Subcutaneous abdominal adipose tissue (tissue), 5 donors: Measurements from ENCODE around the gene MAF.

Experiments used
- H3K27ac ChIP-seq: one replicate; pipeline ENCODE4 v1.7.0; 2013; ENCODE audit warnings: low read depth, mild to moderate bottlenecking, inconsistent platforms, low read length, moderate library complexity
- H3K27me3 ChIP-seq, 5 donors: one replicate each; pipeline ENCODE4 v1.7.0; 2013; ENCODE audit warnings: low read length in 5 of 5, inconsistent platforms in 1 of 5; ENCODE audit not compliant: control insufficient read depth in 5 of 5, insufficient read depth in 4 of 5
- H3K36me3 ChIP-seq, 5 donors: one replicate each; pipeline ENCODE4 v1.7.0; 2013; ENCODE audit warnings: low read length in 5 of 5; ENCODE audit not compliant: control insufficient read depth in 5 of 5, insufficient read depth in 5 of 5
- H3K4me1 ChIP-seq, 5 donors: one replicate each; pipeline ENCODE4 v1.7.0; 2013; ENCODE audit warnings: low read length in 5 of 5, mild to moderate bottlenecking in 3 of 5, moderate library complexity in 1 of 5; ENCODE audit not compliant: control insufficient read depth in 5 of 5, insufficient read depth in 5 of 5
- H3K4me3 ChIP-seq, 5 donors: one replicate each; pipeline ENCODE4 v1.7.0; 2013; ENCODE audit warnings: low read length in 5 of 5, low read depth in 1 of 5
- H3K9ac ChIP-seq, 5 donors: one replicate each; pipeline ENCODE4 v1.7.0; 2013; ENCODE audit warnings: low read length in 5 of 5, mild to moderate bottlenecking in 4 of 5, moderate library complexity in 3 of 5
- H3K9me3 ChIP-seq, 5 donors: one replicate each; pipeline ENCODE4 v1.7.0; 2013; ENCODE audit warnings: low read length in 5 of 5; ENCODE audit not compliant: control insufficient read depth in 5 of 5
- donor health status: healthy.
- donor health status: healthy.
- donor health status: healthy.
- donor health status: healthy.
- donor health status: healthy.

The MAF gene

DNA sequence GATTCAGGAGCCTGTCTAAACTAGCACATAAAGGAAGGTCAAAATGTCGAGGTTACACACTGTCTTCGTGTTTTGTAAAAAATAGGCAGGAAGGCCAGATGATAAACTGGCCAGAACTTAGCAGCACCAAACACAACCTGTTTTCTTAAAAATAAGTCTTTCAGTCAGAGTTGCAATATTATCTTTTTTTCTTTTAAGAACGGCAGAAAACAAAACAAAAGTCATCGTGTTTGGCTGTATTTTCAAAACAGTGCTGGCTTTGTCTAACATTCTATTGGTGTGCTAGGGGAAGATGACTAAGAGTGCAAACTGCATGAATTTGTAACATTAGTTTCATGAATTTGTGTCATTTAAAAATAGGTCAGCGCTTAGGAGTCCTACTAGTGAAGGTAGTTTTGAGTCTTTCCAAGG is 5.3 kb downstream of the MAF start:
- peak overlapping the region; percentile 9 to 82 (median 71) for H3K9ac ChIP-seq
- H3K27me3 ChIP-seq = no peaks in the 10 kb centered on the region
- H3K4me1 ChIP-seq = peaks cover 0 to 63% (median 58%) of the 10 kb centered on the region in 5 donors
- peak overlapping the region; percentile 81 for H3K27ac ChIP-seq
- H3K9me3 ChIP-seq = no peaks in the 10 kb centered on the region
- peak overlapping the region; percentile 84 to 99 (median 96) for H3K4me3 ChIP-seq
- no peaks in the 10 kb centered on the region for H3K36me3 ChIP-seq

DNA sequence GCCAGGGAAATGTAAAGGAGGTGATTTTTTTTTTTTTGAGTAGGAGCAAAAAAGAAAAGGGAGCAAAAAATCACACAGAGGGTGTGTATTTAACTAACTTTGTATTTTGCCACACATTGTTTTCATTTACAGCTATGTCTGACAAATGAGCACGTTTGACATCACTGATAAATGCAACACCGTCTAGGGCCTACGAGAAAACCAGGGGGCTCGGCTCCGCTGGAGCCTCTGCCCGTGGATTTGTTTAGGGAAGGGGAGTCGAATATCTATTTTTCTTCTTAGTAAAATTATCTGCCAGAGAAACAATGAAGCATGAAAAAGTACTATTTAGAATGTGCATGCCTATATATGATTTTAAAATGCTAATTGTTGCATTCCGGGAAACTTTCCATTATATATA is 6.8 kb downstream of the MAF start:
- no peaks in the 10 kb centered on the region for H3K9me3 ChIP-seq
- peak overlapping the region in 4 of 5 donors; percentile 5 to 98 (median 76) for H3K4me3 ChIP-seq
- H3K27me3 ChIP-seq = no peaks in the 10 kb centered on the region
- peak overlapping the region; percentile 81 for H3K27ac ChIP-seq
- no peaks in the 10 kb centered on the region for H3K36me3 ChIP-seq
- peak overlapping the region in 2 of 5 donors; percentile 15 to 82 for H3K9ac ChIP-seq
- peaks cover 0 to 74% (median 65%) of the 10 kb centered on the region in 5 donors for H3K4me1 ChIP-seq

DNA sequence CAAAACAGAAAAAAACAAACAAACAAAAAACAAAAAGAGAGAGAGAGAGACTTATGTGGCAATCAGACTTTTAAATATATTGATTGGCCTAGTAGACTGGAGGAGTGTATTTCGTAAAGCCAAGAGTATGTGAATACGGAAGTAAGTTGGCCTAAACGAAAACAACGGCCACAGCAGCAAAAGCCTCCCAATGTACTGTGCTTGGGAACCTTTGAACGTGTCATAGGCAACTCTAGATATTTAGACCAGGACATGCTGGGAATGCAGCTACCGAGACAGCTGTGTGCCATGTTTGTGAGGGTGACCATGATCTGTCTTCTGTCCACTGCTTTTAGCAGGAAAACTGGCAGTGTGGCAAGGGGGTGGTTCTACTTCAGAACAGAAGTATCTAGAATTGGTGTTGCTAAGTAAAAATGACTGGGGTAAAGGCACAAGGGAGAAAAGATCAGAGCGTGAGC is 7.4 kb downstream of the MAF start:
- Histone ChIP-seq H3K4me3 (peak overlapping the region; percentile 32 to 61 (median 56)), H3K4me1 (peaks cover 0 to 74% (median 65%) of the 10 kb centered on the region in 5 donors), H3K9ac (peak overlapping the region in 4 of 5 donors; percentile 15 to 77 (median 58)), H3K36me3 (no peaks in the 10 kb centered on the region), H3K9me3 (no peaks in the 10 kb centered on the region), H3K27ac (peak overlapping the region; percentile 81), H3K27me3 (no peaks in the 10 kb centered on the region)

DNA sequence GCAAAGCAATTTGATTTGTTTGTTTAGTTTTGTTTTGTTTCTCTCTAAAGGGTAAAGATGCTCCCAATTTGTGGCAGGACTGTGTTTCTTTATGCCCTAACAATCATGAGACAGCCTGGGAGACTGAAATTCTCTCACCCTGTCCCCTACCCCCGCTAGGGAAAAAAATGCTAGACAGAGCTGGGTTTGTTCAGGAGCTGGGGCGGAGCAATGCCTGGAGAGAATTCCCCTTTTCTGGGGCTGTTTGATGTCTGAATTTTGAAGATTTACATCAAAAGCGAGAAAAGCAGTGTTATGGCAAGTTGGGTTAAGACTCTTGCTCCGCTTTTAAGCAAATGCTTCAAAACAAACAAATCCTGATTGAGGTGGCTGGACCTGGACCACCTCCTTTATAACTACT is 8.4 kb downstream of the MAF start:
- Histone ChIP-seq H3K36me3 (no peaks in the 10 kb centered on the region), H3K9ac (peak overlapping the region in 3 of 5 donors; percentile 15 to 77 (median 56)), H3K27me3 (no peaks in the 10 kb centered on the region), H3K27ac (peak overlapping the region; percentile 81), H3K4me1 (peaks cover 0 to 72% (median 65%) of the 10 kb centered on the region in 5 donors), H3K9me3 (no peaks in the 10 kb centered on the region), H3K4me3 (peak overlapping the region in 1 of 5 donors; percentile 61)

DNA sequence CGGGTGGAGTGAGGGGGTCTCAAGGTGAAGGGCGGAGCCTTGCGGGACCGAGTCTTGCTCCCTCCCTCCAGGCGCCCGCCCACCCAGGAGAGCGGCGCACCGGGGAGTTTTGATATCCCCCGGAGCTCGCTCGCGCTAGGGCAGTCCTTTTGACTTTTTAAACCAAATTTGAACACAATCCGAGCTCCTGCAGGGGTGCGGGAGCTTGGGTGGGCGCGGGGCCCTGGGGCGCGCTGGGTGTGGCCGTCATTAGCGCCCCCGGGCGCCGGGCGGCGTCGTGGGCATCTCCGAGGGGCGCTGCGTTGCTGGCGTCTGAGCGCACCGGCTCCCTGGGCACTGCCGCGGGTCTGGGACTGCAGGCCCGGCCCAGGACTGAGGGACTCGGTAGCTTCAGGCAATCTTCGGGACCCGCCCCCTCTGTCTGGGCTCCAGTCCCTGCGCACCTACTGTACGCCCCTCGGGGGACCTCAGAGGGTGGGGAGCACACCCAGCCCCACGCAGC is 10.9 kb downstream of the MAF start:
- H3K27me3 ChIP-seq = no peaks in the 10 kb centered on the region
- H3K27ac ChIP-seq = no peak overlapping the region
- peak overlapping the region; percentile 10 to 73 (median 57) for H3K9ac ChIP-seq
- H3K4me3 ChIP-seq = peak overlapping the region; percentile 53 to 73 (median 69)
- H3K4me1 ChIP-seq = peaks cover 0 to 55% (median 40%) of the 10 kb centered on the region in 5 donors
- H3K9me3 ChIP-seq = no peaks in the 10 kb centered on the region
- H3K36me3 ChIP-seq = no peaks in the 10 kb centered on the region

DNA sequence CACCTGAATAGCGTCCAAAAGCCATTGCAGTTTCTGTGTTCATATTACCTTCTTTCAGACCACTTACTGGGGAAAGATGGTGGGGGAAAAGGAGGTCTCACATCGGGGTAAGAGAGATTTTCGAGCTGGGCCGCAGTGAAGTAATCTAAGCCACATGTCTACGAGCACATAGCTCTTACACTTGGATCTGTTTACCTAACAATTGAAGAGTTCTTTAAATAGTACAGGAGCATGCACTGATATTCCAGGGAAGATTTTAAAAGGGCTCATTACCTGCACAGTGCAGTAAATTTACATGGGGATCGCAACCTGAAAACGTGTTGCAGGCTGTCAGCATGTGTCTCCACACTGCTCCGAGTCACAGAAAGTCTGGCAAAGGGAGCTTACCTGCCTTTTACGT is 12.6 kb downstream of the MAF start:
- H3K27ac ChIP-seq = no peak overlapping the region
- H3K27me3 ChIP-seq = no peaks in the 10 kb centered on the region
- H3K4me3 ChIP-seq = no peak overlapping the region
- H3K36me3 ChIP-seq = no peaks in the 10 kb centered on the region
- H3K4me1 ChIP-seq = peaks cover 0 to 38% (median 23%) of the 10 kb centered on the region in 5 donors
- no peak overlapping the region for H3K9ac ChIP-seq
- H3K9me3 ChIP-seq = no peaks in the 10 kb centered on the region

DNA sequence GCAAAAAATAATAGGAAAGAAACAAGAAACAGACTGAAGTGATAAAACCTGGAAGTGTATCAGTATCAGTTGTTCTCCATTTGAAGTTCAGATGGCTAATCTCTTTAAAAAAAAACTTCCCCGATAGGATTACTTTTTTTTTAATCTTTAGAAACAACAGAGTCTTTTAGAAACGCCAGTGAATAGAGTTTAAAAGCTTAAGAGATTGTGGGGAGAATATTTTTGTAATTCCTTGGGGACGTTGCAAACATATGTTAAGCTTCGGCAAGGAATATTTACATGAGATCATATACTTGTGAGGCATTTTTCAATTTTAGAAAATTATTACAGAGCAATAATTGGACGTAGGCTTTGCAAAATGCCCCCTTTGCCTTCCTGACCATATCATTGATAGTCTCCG is 13.2 kb downstream of the MAF start:
- Histone ChIP-seq H3K27me3 (no peaks in the 10 kb centered on the region), H3K27ac (no peak overlapping the region), H3K4me3 (no peak overlapping the region), H3K36me3 (no peaks in the 10 kb centered on the region), H3K9ac (no peak overlapping the region), H3K9me3 (no peaks in the 10 kb centered on the region), H3K4me1 (peaks cover 0 to 33% (median 21%) of the 10 kb centered on the region in 5 donors)

DNA sequence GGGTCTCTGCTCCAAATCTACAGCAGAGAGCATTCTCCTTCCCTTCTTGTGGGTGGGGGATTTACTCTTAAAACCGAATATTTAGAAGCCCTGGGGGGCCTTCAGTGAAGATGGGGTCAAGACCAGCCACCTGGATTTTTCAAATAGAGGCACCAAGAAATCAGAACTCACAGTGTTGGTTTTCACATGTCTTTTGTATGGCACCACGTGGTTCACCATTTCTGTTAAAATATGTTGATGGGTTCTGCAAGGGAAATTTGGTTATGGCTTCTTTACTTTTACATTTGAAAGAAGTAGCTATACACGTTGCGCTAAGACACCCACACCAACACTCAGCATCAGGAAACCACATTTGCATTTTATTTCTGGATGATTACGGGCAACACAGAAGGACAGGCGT is 17.7 kb downstream of the MAF start:
- Histone ChIP-seq H3K4me3 (no peak overlapping the region), H3K27me3 (no peaks in the 10 kb centered on the region), H3K27ac (no peak overlapping the region), H3K9me3 (no peaks in the 10 kb centered on the region), H3K36me3 (no peaks in the 10 kb centered on the region), H3K9ac (no peak overlapping the region), H3K4me1 (no peaks in the 10 kb centered on the region)

DNA sequence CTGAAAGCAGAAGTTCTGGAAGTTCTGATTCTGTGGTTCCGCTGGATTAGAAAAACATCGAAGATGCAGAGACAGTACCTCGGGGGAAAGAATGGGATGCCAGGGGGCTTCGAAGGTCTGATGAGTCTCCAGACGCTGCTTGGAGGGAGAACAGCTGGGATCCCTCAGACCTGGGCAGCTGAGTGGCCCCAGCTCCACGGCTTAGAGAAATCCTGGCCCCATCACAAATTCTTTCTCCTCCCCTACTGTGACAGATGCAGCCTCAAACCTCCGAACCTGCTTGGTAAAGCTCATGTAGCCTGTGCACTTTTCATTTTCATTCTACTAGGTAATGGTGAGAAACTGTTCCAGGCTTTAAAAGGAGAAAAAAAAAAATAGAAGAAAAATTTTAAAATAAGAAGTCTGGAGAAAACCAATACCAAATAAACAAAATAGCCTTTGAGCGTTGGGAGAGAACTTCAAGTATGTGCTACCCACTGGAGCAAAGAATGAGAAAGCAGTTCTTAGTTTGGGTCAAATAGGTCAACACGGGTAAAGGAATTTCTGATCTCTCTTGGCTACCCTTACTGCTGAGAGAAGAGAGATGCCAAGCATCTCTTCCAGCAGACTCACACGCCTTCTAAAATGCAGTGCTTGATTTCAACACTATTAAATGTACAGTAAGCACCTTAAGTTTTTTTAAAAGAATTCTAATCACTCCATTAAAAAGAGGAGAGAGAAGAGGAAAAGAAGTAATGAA is 19.9 kb downstream of the MAF start:
- H3K4me3 ChIP-seq = no peak overlapping the region
- H3K27me3 ChIP-seq = no peaks in the 10 kb centered on the region
- no peak overlapping the region for H3K9ac ChIP-seq
- H3K27ac ChIP-seq = no peak overlapping the region
- no peaks in the 10 kb centered on the region for H3K9me3 ChIP-seq
- no peaks in the 10 kb centered on the region for H3K36me3 ChIP-seq
- H3K4me1 ChIP-seq = no peaks in the 10 kb centered on the region

DNA sequence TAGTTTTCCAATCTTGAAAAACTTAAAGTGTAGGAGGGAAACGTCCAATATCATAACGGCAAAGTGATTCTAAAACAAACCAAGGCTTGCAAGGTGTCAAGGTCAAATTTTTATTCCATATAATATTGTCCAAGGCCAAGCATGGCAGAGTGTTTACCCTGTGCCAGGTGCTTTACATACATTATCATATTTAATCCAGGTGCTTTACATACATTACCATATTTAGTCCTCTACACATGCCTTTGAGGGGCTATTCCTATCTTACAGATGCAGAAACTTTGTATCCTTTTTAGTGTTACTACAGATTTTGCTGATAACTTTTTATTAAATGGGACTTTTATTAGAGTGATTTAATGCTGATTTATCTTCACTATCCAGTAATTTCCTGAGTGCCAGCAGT is 23.9 kb downstream of the MAF start:
- H3K4me1 ChIP-seq = peaks cover 0 to 10% (median 7%) of the 10 kb centered on the region in 5 donors
- H3K36me3 ChIP-seq = no peaks in the 10 kb centered on the region
- no peak overlapping the region for H3K27ac ChIP-seq
- H3K4me3 ChIP-seq = no peak overlapping the region
- peaks cover 0 to 3% (median 0%) of the 10 kb centered on the region in 5 donors for H3K9me3 ChIP-seq
- no peaks in the 10 kb centered on the region for H3K27me3 ChIP-seq
- H3K9ac ChIP-seq = no peak overlapping the region
